ENCODE measurements around the gene ZNF385B.

DNA sequence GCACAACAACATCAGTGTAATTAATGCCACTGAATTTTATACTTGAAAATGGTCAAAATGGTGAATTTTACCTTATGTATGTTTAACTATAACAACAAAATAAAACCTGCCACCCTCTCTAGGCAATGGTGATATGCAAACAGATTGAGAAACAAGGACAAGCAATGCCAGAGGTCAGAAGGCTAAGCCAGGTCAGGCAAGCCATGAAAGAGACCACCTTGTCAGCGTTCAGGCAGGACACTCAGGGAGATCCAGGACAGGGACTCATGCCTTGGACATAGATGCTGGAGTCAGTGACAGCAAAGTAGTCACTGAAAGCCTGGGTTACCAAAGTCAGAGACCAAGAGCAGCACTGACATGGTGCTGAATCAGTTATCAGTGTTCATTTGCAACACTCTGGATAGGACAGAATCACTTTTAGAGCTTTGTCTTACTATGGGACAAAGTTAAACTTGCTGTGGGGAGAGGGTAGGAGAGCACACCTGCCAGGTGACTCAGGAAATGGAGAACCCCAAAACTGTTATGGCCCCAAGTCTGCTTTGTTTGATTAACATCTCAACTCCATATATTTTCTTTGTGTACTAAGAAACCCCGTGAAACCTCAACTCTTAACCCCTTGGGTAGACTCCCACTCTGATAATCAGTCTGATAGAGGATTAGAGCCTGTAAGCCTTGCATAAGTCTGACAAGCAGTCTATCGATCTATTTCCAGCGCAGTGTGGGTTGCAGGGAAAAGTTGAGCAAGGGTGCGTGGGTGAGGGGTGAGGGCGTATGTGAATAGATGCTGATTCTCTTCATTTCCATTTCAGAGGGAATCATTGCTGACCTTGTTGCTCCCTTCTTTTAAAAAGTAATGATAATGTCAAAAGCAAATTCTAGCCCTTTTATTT is 48.7 kb upstream of the ZNF385B start:
- no peak for TF ChIP-seq ZKSCAN8 (CRISPR knock-in tag; IDR thresholded peaks at IDR 0.05)
- no peak for TF ChIP-seq LEF1 (IDR thresholded peaks at IDR 0.05)
- TF ChIP-seq TAF1 (IDR thresholded peaks at IDR 0.05; ENCODE audit: control insufficient read depth, extremely low read depth, insufficient read depth, low read length, severe bottlenecking) = no peak
- TF ChIP-seq BRF1 (IDR thresholded peaks at IDR 0.05; ENCODE audit: borderline replicate concordance, extremely low read depth, insufficient read length) = no peak
- TF ChIP-seq POLR2A (conservative IDR thresholded peaks at IDR 0.05) = no peak
- no peak for TF ChIP-seq KAT2B (IDR thresholded peaks at IDR 0.05; ENCODE audit: low read depth, low read length)
- TF ChIP-seq POLR2AphosphoS5 (IDR thresholded peaks at IDR 0.05; ENCODE audit: control insufficient read depth, insufficient read depth, low read depth, low read length) = no peak
- TF ChIP-seq NCOA1 (IDR thresholded peaks at IDR 0.05; ENCODE audit: low read depth) = no peak
- TF ChIP-seq RERE (CRISPR knock-in tag; IDR thresholded peaks at IDR 0.05; ENCODE audit: borderline replicate concordance) = no peak
